ENCODE data around the gene ZNF232. TPM values are rescaled to one million over a fixed set of nuclear protein-coding genes. Genes with fewer than 3 reads are reported as not detected.
A peak's percentile ranks its signal among the peaks of the same experiment; 100 is the strongest.

Gene ZNF232
- polyA plus RNA-seq, 1 of the 3 experiments (the other 2 are of a cell fraction): 3.4 TPM

DNA sequence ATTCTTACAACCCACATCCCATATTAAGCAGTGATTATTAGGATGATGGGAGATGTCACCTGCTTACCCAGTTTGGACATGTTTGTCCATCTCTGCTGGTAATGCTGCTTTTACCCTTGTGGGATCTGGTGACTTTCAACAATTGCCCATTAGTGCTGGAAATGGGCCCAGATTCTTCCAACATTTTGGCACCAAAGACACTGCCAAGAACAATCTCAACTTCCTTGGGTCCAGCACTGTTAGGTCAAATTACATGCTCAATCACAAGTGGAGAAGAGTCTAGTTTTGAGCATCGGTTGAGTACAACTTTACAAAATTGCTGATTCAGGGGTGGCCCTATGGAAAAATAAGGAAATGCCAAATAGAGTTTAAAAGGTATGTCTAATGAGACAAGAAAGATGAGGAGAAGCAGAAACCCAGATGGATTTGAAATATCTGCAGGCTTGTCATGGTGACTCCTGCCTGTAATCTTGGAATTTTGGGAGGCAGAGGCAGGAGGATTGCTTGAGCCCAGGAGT is 46.4 kb downstream of the ZNF232 start:
- WGBS (ENCODE audit: low lambda C conversion rate): 39% methylated on average over 1 of the region's 1 CpG
- no peak overlapping the region for H3K27ac ChIP-seq (ENCODE audit: low read depth in 2 of 2, low read length in 1 of 2)
- TF ChIP-seq NFIC (IDR thresholded peaks at IDR 0.05; ENCODE audit: borderline replicate concordance) (peak; percentile 37; the same call in 1 of the 2 replicates), RFX5 (IDR thresholded peaks at IDR 0.05; ENCODE audit: low read length) (no peak)
- no peaks in the 10 kb centered on the region for H4K20me1 ChIP-seq (ENCODE audit: insufficient read depth)
- no peaks in the 10 kb centered on the region for H3K36me3 ChIP-seq (replicated peaks in 1 of 2; ENCODE audit: control insufficient read depth in 1 of 2, insufficient read depth in 2 of 2, low read length in 1 of 2)
- H3K4me1 ChIP-seq (ENCODE audit: control insufficient read depth in 1 of 2, insufficient read depth in 2 of 2, low read depth in 1 of 2, low read length in 1 of 2): no peaks in the 10 kb centered on the region
- DNase-seq: no peak
- no peak overlapping the region; the same call in 1 of the 2 replicates for H3K4me2 ChIP-seq
- H3K9me3 ChIP-seq: no peaks in the 10 kb centered on the region
- no peak overlapping the region for H2AFZ ChIP-seq (ENCODE audit: low read depth)
- no peaks in the 10 kb centered on the region; the same call in 1 of the 2 replicates for H3K27me3 ChIP-seq (ENCODE audit: insufficient read depth)
- H3K9me2 ChIP-seq: no peaks in the 10 kb centered on the region
- no peaks in the 10 kb centered on the region for H3K79me2 ChIP-seq (ENCODE audit: insufficient read depth)
- H3K4me3 ChIP-seq (ENCODE audit: low read depth in 2 of 2, low read length in 1 of 2): no peak overlapping the region
- no peak overlapping the region for H3K9ac ChIP-seq
- CTCF ChIA-PET: no interaction called here
- no peaks in the 10 kb centered on the region for H3F3A ChIP-seq (replicated peaks; ENCODE audit: insufficient read depth)
- POLR2A ChIA-PET: no interaction called here

Small RNA genes lying within 50 kb of the gene (small RNA-seq; reads per million reads assigned to genes)
- gene AC012146.4: 0 reads per million in 7 experiments

Other genes with a start within 250 kb of the ZNF232 start
- 0.44 and 0.52 TPM in 2 replicates for gene C17orf107, start 212.3 kb downstream of the ZNF232 start, polyA plus RNA-seq (2012; rRNA removed)
- 0.54 and 0.71 TPM in 2 replicates for gene CHRNE, start 208.8 kb downstream of the ZNF232 start, polyA plus RNA-seq (2012; rRNA removed)
- gene GP1BA, start 179.6 kb downstream of the ZNF232 start, polyA plus RNA-seq (2012; rRNA removed): not detected in 2 replicates
- gene SLC25A11, start 171.8 kb downstream of the ZNF232 start, polyA plus RNA-seq (2012; rRNA removed): 58.5 and 82.8 TPM in 2 replicates
- 96.5 and 115 TPM in 2 replicates for gene RNF167, start 171.6 kb downstream of the ZNF232 start, polyA plus RNA-seq (2012; rRNA removed)
- 1,627 and 2,484 TPM in 2 replicates for gene PFN1, start 163.3 kb downstream of the ZNF232 start, polyA plus RNA-seq (2012; rRNA removed)
- 29.2 and 32.5 TPM in 2 replicates for gene ENO3, start 160.8 kb downstream of the ZNF232 start, polyA plus RNA-seq (2012; rRNA removed)
- 122 and 133 TPM in 2 replicates for gene SPAG7, start 144.1 kb downstream of the ZNF232 start, polyA plus RNA-seq (2012; rRNA removed)
- 18.4 and 27.0 TPM in 2 replicates for gene CAMTA2, start 124.2 kb downstream of the ZNF232 start, polyA plus RNA-seq (2012; rRNA removed)
- gene INCA1, start 114.4 kb downstream of the ZNF232 start, polyA plus RNA-seq (2012; rRNA removed): 1.2 and 1.3 TPM in 2 replicates
- 36.7 and 58.2 TPM in 2 replicates for gene KIF1C, start 113.9 kb downstream of the ZNF232 start, polyA plus RNA-seq (2012; rRNA removed)
- gene SLC52A1, start 76.5 kb downstream of the ZNF232 start, polyA plus RNA-seq (2012; rRNA removed): 0.49 and 0.55 TPM in 2 replicates
- 1.5 and 2.3 TPM in 2 replicates for gene ZFP3, start 33.4 kb downstream of the ZNF232 start, polyA plus RNA-seq (2012; rRNA removed)
- not detected in 2 replicates for gene USP6, start 4.2 kb upstream of the ZNF232 start, polyA plus RNA-seq (2012; rRNA removed)
- 2.8 and 4.8 TPM in 2 replicates for gene ZNF594, start 80.0 kb upstream of the ZNF232 start, polyA plus RNA-seq (2012; rRNA removed)
- gene SCIMP, start 123.0 kb upstream of the ZNF232 start, polyA plus RNA-seq (2012; rRNA removed): not detected in 2 replicates
- 9.7 and 12.9 TPM in 2 replicates for gene RABEP1, start 170.4 kb upstream of the ZNF232 start, polyA plus RNA-seq (2012; rRNA removed)